Measurements from ENCODE around the gene SMC6. TPM values are rescaled to one million over a fixed set of nuclear protein-coding genes. Genes with fewer than 3 reads are reported as not detected.

SMC6 gene
- total RNA-seq, 4 donors from 2014 or later = 15.4 to 30.0 (median 19.0) TPM

GRCh38 chr2:17781482-17781881 is 27.9 kb upstream of the SMC6 start:
- DNase-seq = no peak
- intact Hi-C loops (cut with DNase I) = no loop called here
- TF ChIP-seq POLR2A (IDR thresholded peaks at IDR 0.05) (no peak), CTCF (IDR thresholded peaks at IDR 0.05) (no peak)
- Histone ChIP-seq H3K36me3 (no peaks in the 10 kb centered on the region), H3K4me1 (no peaks in the 10 kb centered on the region), H3K4me3 (replicated peaks in 1 of 3) (no peak overlapping the region), H3K9me3 (no peaks in the 10 kb centered on the region), H3K27ac (no peak overlapping the region), H3K27me3 (no peaks in the 10 kb centered on the region)
- WGBS, 2 donors = 52 to 78% methylated on average over 1 of the region's 1 CpG

GRCh38 chr2:17780546-17780945 is 26.9 kb upstream of the SMC6 start:
- no peak overlapping the region for H3K27ac ChIP-seq
- no peak overlapping the region for H3K4me3 ChIP-seq (replicated peaks in 1 of 3)
- intact Hi-C loops (cut with DNase I) = no loop called here
- no peak for DNase-seq
- no peaks in the 10 kb centered on the region for H3K36me3 ChIP-seq
- H3K4me1 ChIP-seq = no peaks in the 10 kb centered on the region
- no peaks in the 10 kb centered on the region for H3K27me3 ChIP-seq
- WGBS, 2 donors = 88% methylated on average over 1 of the region's 1 CpG
- TF ChIP-seq POLR2A (IDR thresholded peaks at IDR 0.05) = no peak
- TF ChIP-seq CTCF (IDR thresholded peaks at IDR 0.05) = no peak
- H3K9me3 ChIP-seq = no peaks in the 10 kb centered on the region

- TF ChIP-seq CTCF (IDR thresholded peaks at IDR 0.05) (no peak), POLR2A (IDR thresholded peaks at IDR 0.05) (no peak)
- DNase-seq = no peak
- Histone ChIP-seq H3K4me1 (no peaks in the 10 kb centered on the region), H3K4me3 (replicated peaks in 1 of 3) (no peak overlapping the region), H3K27ac (no peak overlapping the region), H3K9me3 (no peaks in the 10 kb centered on the region), H3K27me3 (no peaks in the 10 kb centered on the region), H3K36me3 (peaks cover 0 to 2% of the 10 kb centered on the region in 2 donors)
- WGBS, 2 donors = 92 to 93% methylated on average over 2 of the region's 2 CpGs
- intact Hi-C loops (cut with DNase I) = no loop called here
These were observed 18.9 kb upstream of the SMC6 start for GRCh38 chr2:17772532-17772931.

GRCh38 chr2:17771956-17772355 is 18.3 kb upstream of the SMC6 start:
- intact Hi-C loops (cut with DNase I) = no loop called here
- no peak for DNase-seq
- WGBS, 2 donors = 96 to 99% methylated on average over 2 of the region's 2 CpGs
- Histone ChIP-seq H3K4me3 (replicated peaks in 1 of 3) (no peak overlapping the region), H3K27ac (no peak overlapping the region), H3K27me3 (no peaks in the 10 kb centered on the region), H3K9me3 (no peaks in the 10 kb centered on the region), H3K36me3 (peaks cover 0 to 2% of the 10 kb centered on the region in 2 donors), H3K4me1 (no peaks in the 10 kb centered on the region)
- TF ChIP-seq CTCF (IDR thresholded peaks at IDR 0.05) (no peak), POLR2A (IDR thresholded peaks at IDR 0.05) (no peak)

GRCh38 chr2:17768894-17769293 is 15.3 kb upstream of the SMC6 start:
- Histone ChIP-seq H3K4me3 (replicated peaks in 1 of 3) (no peak overlapping the region), H3K27me3 (no peaks in the 10 kb centered on the region), H3K27ac (no peak overlapping the region), H3K4me1 (no peaks in the 10 kb centered on the region), H3K36me3 (peaks cover 0 to 2% of the 10 kb centered on the region in 2 donors), H3K9me3 (no peaks in the 10 kb centered on the region)
- no peak for TF ChIP-seq POLR2A (IDR thresholded peaks at IDR 0.05)
- no peak for TF ChIP-seq CTCF (IDR thresholded peaks at IDR 0.05)
- intact Hi-C loops (cut with DNase I) = no loop called here
- WGBS, 2 donors = 96 to 99% methylated on average over 4 of the region's 4 CpGs
- no peak for DNase-seq

All from thyroid gland (tissue), 4 donors.